GM18511 (cell line): ENCODE measurements around the gene TTLL3.
"Not testable (repeated sequence)": the region's sequence is repeated elsewhere in the genome, so short reads cannot be mapped to it uniquely, and the experiment has no call there.

ENCODE experiments used
- ATAC-seq: cut with Tn5 transposase; IDR thresholded peaks from one replicate; pipeline ENCODE4 v1.9.1; 2021; ENCODE audit warnings: mild to moderate bottlenecking, moderate library complexity; ENCODE audit not compliant: unreplicated experiment

Gene TTLL3

GRCh38 chr3:9865125-9865637, 55.1 kb downstream of the TTLL3 start:
- not testable (repeated sequence) for ATAC-seq

GRCh38 chr3:9866639-9867038, 56.6 kb downstream of the TTLL3 start:
- ATAC-seq: no peak

- no peak for ATAC-seq
Observed at GRCh38 chr3:9867106-9867505, 57.0 kb downstream of the TTLL3 start.

GRCh38 chr3:9869955-9870354, 59.9 kb downstream of the TTLL3 start:
- no peak for ATAC-seq

- no peak for ATAC-seq
Observed at GRCh38 chr3:9870978-9871377, 60.9 kb downstream of the TTLL3 start.

- not testable (repeated sequence) for ATAC-seq
Observed at GRCh38 chr3:9872067-9872466, 62.0 kb downstream of the TTLL3 start.

- ATAC-seq: no peak
Observed at GRCh38 chr3:9875448-9875847, 65.4 kb downstream of the TTLL3 start.

- ATAC-seq: not testable (repeated sequence)
Observed at GRCh38 chr3:9876255-9876654, 66.2 kb downstream of the TTLL3 start.

GRCh38 chr3:9876991-9877390, 66.9 kb downstream of the TTLL3 start:
- no peak for ATAC-seq

GRCh38 chr3:9878700-9879099, 68.6 kb downstream of the TTLL3 start:
- ATAC-seq: no peak

- ATAC-seq: no peak
Observed at GRCh38 chr3:9879830-9880549, 69.9 kb downstream of the TTLL3 start, which contains the start of gene CIDEC. TSS of gene CIDEC (minus strand) at chr3:9880253. CDS start at chr3:9878486, 1,767 bp downstream.

GRCh38 chr3:9881441-9881840, 71.4 kb downstream of the TTLL3 start:
- no peak for ATAC-seq

- no peak for ATAC-seq
Observed at GRCh38 chr3:9883706-9884554, 73.9 kb downstream of the TTLL3 start.

GRCh38 chr3:9884555-9885165, 74.6 kb downstream of the TTLL3 start:
- no peak for ATAC-seq
